G401 (cell line): ENCODE results near the gene ATG12. TPM values are rescaled to one million over a fixed set of nuclear protein-coding genes. Genes with fewer than 3 reads are reported as not detected.
"Not testable (repeated sequence)": the region's sequence is repeated elsewhere in the genome, so short reads cannot be mapped to it uniquely, and the experiment has no call there.

ENCODE experiments used
- DNase-seq: peaks from one replicate; pipeline ENCODE4 v3.0.0-alpha.2; 2015; ENCODE audit warnings: low spot score
- in situ Hi-C: cut with HindIII; loops from 2 replicates; pipeline ENCODE4 v1.10.0; 2016; ENCODE audit warnings: low sequenced_read_pairs, mixed read lengths
- total RNA-seq: library from RNA; depleted of rRNA; stranded (reverse); fragments of >200 nt; shearing (Covaris generic); gene quantifications from 2 replicates; pipeline ENCODE4 v1.2.3, GENCODE V29; 2014

The ATG12 gene
- total RNA-seq, 1 experiment from 2014 or later = 67.1 TPM

- DNase-seq = no peak
- in situ Hi-C loops = no loop called here
Measured at GRCh38 chr5:115812372-115812771, 29.0 kb downstream of the ATG12 start.

- DNase-seq = no peak
Measured at GRCh38 chr5:115811406-115811805, 30.0 kb downstream of the ATG12 start.

GRCh38 chr5:115810761-115811160, 30.6 kb downstream of the ATG12 start:
- in situ Hi-C loops = no loop called here
- DNase-seq = no peak

More at GRCh38 chr5:115811406-115811805, 30.0 kb downstream of the ATG12 start:
- in situ Hi-C loops = no loop called here

GRCh38 chr5:115809946-115810345, 31.4 kb downstream of the ATG12 start:
- no peak for DNase-seq
- in situ Hi-C loops = no loop called here

- in situ Hi-C loops, DNase-seq: not testable (repeated sequence)
Measured at GRCh38 chr5:115808066-115808465, 33.3 kb downstream of the ATG12 start.

- DNase-seq = no peak
Measured at GRCh38 chr5:115807654-115808052, 33.7 kb downstream of the ATG12 start.

GRCh38 chr5:115806986-115807653, 34.2 kb downstream of the ATG12 start:
- in situ Hi-C loops = no loop called here
- DNase-seq = no peak

More at GRCh38 chr5:115807654-115808052, 33.7 kb downstream of the ATG12 start:
- in situ Hi-C loops = no loop called here

GRCh38 chr5:115801984-115802383, 39.4 kb downstream of the ATG12 start:
- in situ Hi-C loops = no loop called here
- no peak for DNase-seq

- in situ Hi-C loops = no loop called here
- DNase-seq = no peak
Measured at GRCh38 chr5:115801152-115801551, 40.2 kb downstream of the ATG12 start.

- DNase-seq = no peak
- in situ Hi-C loops = no loop called here
Measured at GRCh38 chr5:115800108-115800507, 41.3 kb downstream of the ATG12 start.

- DNase-seq = no peak
- in situ Hi-C loops = no loop called here
Measured at GRCh38 chr5:115798252-115798651, 43.1 kb downstream of the ATG12 start.

- in situ Hi-C loops = no loop called here
- no peak for DNase-seq
Measured at GRCh38 chr5:115796656-115797055, 44.7 kb downstream of the ATG12 start.

- no peak for DNase-seq
- in situ Hi-C loops = no loop called here
Measured at GRCh38 chr5:115795700-115796099, 45.7 kb downstream of the ATG12 start.

GRCh38 chr5:115788440-115788839, 52.9 kb downstream of the ATG12 start:
- no peak for DNase-seq
- in situ Hi-C loops = no loop called here

GRCh38 chr5:115787426-115787825, 53.9 kb downstream of the ATG12 start:
- in situ Hi-C loops = no loop called here

GRCh38 chr5:115785381-115786065, 55.8 kb downstream of the ATG12 start:
- in situ Hi-C loops = no loop called here
- no peak for DNase-seq

More at GRCh38 chr5:115787426-115787825, 53.9 kb downstream of the ATG12 start:
- no peak for DNase-seq

- in situ Hi-C loops = no loop called here
- no peak for DNase-seq
Measured at GRCh38 chr5:115778417-115778816, 62.9 kb downstream of the ATG12 start.
